Psoas muscle (tissue), 8 donors: ENCODE data around the gene SSTR5. TPM values are rescaled to one million over a fixed set of nuclear protein-coding genes. Genes with fewer than 3 reads are reported as not detected.

ENCODE experiments used
- ATAC-seq, 4 donors: fragments of 200-7000 bp; cut with Tn5 transposase; one replicate each; pipeline ENCODE4 v1.9.1; 2020; ENCODE audit warnings: moderate library complexity in 3 of 4, mild to moderate bottlenecking in 2 of 4
- DNase-seq, 2 donors: peaks; one replicate each; pipeline ENCODE4 v3.0.0-alpha.2; 2020
- H3K27ac ChIP-seq: fragments of 200-600 bp; one replicate; pipeline ENCODE4 v1.8.0; 2022
- H3K27me3 ChIP-seq, 3 donors: fragments of 200-600 bp in 1 of 3; one replicate each; pipeline versions ENCODE4 v1.6.1 to v1.8.0; 2013 to 2022; ENCODE audit warnings: low read length in 2 of 3, mild to moderate bottlenecking in 2 of 3, moderate library complexity in 1 of 3; ENCODE audit not compliant: insufficient read depth in 3 of 3
- H3K36me3 ChIP-seq, 2 donors: fragments of 200-600 bp in 1 of 2; one replicate each; pipeline versions ENCODE4 v1.6.1 to v1.8.0; 2013 to 2022; ENCODE audit warnings: low read depth in 1 of 2, mild to moderate bottlenecking in 1 of 2, moderate library complexity in 1 of 2; ENCODE audit not compliant: insufficient read depth in 1 of 2
- H3K4me1 ChIP-seq: fragments of 200-600 bp; one replicate; pipeline ENCODE4 v1.8.0; 2022
- H3K4me3 ChIP-seq: fragments of 200-600 bp; one replicate; pipeline ENCODE4 v1.8.0; 2022; ENCODE audit warnings: mild to moderate bottlenecking
- H3K9me3 ChIP-seq: fragments of 200-600 bp; one replicate; pipeline ENCODE4 v1.8.0; 2022
- CTCF ChIP-seq: fragments of 200-600 bp; IDR thresholded peaks from one replicate; pipeline ENCODE4 v1.8.0; 2022; ENCODE audit warnings: antibody characterized with exemption
- WGBS, 3 donors: extraction: QIAGEN DNeasy Blood & Tissue Kit; methylation state at CpG; one replicate each; pipeline versions ENCODE4 v1.1.6 to v1.1.7; 2013; 5-methylcytosine and 5-hydroxymethylcytosine counted together
- intact Hi-C, 2 donors: fragments of 100-400 bp; cut with DNase I; formaldehyde crosslinking; loops; one replicate each; pipeline versions ENCODE4 v1.11.0 to v1.14.2; 2022
- polyA plus RNA-seq, 3 donors: library from polyadenylated mRNA; stranded (reverse); fragments of 200-250 nt; gene quantifications; one replicate each; pipeline ENCODE4 v1.2.3, GENCODE V29; 2013
- total RNA-seq, 4 donors: library from RNA; stranded (reverse); fragmentation: NEBNext Ultra II Directional in 2 of 4; extraction: Animal tissue kit (Norgen Biotek cat#: 25700) in 2 of 4; gene quantifications; one replicate each; pipeline versions ENCODE4 v1.2.1 to v1.2.4, GENCODE V29; 2021 to 2023
- donor health status: healthy with polysubstance abuse.
- donor health status: DM: no; HTN: no; CAD: no; lungs with moderate emphysema.
- donor health status: Bipolar disorder and iron deficiency.
- donor health status: healthy.
- donor health status: DM: yes; HTN: yes; CAD: no.
- donor health status: DM: no; HTN: no; CAD: no.
- donor health status: DM: no; HTN: no; CAD: no.
- donor health status: DM: yes; HTN: yes; CAD: no.

The SSTR5 gene
- total and polyA plus RNA-seq, 7 donors, result 0.03 to 0.32 (median 0.08) TPM; not detected in 3

DNA sequence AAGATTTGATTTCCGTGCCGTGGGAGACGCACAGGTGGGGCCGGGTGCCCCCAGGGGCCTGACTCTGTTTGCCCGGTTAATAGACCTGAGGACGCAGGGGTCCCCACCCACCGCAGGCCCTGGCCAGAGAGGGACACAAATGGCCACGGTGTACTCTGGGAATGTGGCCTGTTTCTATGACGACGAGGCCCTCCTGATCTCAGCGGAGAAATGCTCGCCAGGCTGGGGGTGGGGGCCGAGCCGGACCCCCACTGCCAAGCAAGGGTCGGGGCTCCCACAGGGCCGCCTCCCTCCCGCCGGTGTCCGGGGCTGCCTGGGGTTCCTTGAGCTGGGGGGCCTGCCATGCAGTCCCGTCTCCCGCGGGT is 48.0 kb downstream of the SSTR5 start:
- no peak overlapping the region for H3K27ac ChIP-seq
- H3K4me3 ChIP-seq, result no peak overlapping the region
- H3K9me3 ChIP-seq, result no peaks in the 10 kb centered on the region
- WGBS, 3 donors, result 53 to 60% (median 56%) methylated on average over 15 to 22 of the region's 22 CpGs
- DNase-seq (no peak), ATAC-seq (no peak)
- H3K4me1 ChIP-seq, result no peaks in the 10 kb centered on the region
- intact Hi-C loops, result no loop called here
- TF ChIP-seq CTCF, result no peak
- no peaks in the 10 kb centered on the region for H3K36me3 ChIP-seq
- H3K27me3 ChIP-seq, result peaks cover 0 to 71% (median 14%) of the 10 kb centered on the region in 3 donors

DNA sequence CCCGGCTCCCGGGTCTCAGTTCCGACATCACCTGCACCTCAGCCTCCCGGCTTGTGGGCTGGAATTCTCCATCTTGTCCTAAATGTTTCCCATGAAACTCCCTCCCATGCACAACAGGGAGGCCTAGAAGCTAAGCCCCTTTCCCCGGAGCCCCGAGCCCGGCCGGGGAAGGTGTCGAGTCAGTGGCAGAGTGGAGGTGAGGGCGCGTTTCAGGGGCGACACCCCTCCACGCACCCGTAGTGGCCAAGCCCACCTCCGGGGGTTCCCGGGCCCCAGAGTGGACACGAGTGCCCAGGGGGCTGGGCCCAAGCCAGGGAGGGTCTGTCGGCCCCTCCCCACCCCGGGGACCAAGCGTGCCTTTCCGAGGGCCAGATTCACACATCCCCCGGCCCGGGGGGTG is 48.5 kb downstream of the SSTR5 start:
- Histone ChIP-seq H3K4me1 (no peaks in the 10 kb centered on the region), H3K4me3 (no peak overlapping the region), H3K27ac (no peak overlapping the region), H3K9me3 (no peaks in the 10 kb centered on the region), H3K27me3 (peaks cover 0 to 75% (median 14%) of the 10 kb centered on the region in 3 donors), H3K36me3 (no peaks in the 10 kb centered on the region)
- intact Hi-C loops, result no loop called here
- ATAC-seq (no peak), DNase-seq (no peak)
- whole genome bisulfite sequencing, 3 donors, result 66 to 72% (median 71%) methylated on average over 23 of the region's 23 CpGs
- no peak for TF ChIP-seq CTCF

DNA sequence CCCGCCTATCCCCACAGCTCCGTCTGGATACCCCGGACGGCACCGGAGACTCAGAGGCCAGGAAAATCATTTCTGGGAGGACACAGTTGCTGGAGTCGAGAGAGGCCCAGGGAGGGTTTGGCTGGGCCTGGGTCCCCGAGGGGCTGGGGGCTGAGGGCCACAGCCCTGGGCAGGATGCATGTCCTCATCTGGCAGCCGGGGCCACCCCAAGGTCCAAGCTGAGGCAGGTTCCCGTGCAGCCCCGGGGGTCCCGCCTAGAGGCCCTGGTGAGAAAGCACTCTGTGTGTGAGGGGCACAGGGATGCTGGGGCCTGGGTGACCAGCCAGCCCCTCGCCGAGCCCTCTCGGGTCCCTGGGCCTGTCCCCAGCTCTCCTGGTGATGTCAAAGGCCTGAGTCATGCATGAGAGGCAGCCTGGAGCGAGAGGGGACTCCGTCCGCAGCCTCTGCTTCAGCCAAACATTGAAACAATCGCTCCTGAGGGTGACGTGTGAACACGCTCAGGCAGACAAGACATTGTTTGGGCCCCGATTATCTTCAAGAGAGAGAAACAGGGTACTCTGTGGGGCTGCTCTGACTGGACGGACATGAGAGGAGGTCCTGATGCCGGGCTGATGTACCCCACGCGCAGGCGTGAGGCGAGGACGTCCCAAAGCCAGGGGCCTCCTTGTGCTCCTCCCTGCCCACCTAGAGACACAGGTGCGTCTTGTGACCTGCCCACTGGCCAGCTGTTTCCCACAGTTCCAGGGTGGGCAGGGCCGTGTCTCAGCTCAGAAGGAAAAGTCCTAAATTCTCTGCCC is 49.3 kb downstream of the SSTR5 start:
- Histone ChIP-seq H3K36me3 (no peaks in the 10 kb centered on the region), H3K4me1 (no peaks in the 10 kb centered on the region), H3K9me3 (no peaks in the 10 kb centered on the region), H3K27me3 (peaks cover 0 to 74% (median 16%) of the 10 kb centered on the region in 3 donors), H3K4me3 (no peak overlapping the region), H3K27ac (no peak overlapping the region)
- WGBS, 3 donors, result 67 to 76% (median 70%) methylated on average over 27 to 30 of the region's 30 CpGs
- ATAC-seq (no peak), DNase-seq (no peak)
- TF ChIP-seq CTCF, result no peak
- intact Hi-C loops, result no loop called here

DNA sequence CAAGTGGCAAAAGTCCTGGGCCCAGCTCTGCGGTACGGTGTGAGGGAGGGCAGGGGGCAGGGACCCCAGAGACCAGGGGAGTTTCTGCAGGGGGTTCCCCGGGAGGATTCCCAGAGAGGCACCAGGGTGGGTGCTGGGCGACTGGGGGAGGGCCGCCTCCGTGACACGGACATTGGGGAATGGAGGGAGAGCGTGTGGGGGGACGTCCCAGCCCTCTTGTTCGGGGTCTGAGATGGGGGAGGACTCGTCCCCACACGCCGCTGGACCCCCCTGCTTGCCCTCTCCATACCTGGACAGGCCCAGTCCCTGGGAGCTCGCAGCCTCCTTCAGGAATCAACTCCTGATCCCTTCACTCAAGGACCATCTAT is 49.8 kb downstream of the SSTR5 start:
- Histone ChIP-seq H3K9me3 (no peaks in the 10 kb centered on the region), H3K36me3 (no peaks in the 10 kb centered on the region), H3K27me3 (peaks cover 0 to 74% (median 17%) of the 10 kb centered on the region in 3 donors), H3K27ac (no peak overlapping the region), H3K4me1 (no peaks in the 10 kb centered on the region), H3K4me3 (no peak overlapping the region)
- TF ChIP-seq CTCF, result no peak
- DNase-seq (no peak), ATAC-seq (no peak)
- 80 to 83% (median 83%) methylated on average over 11 to 14 of the region's 14 CpGs for WGBS, 3 donors
- intact Hi-C loops, result no loop called here
